ENCODE measurements around the gene GCH1.

Gene GCH1

DNA sequence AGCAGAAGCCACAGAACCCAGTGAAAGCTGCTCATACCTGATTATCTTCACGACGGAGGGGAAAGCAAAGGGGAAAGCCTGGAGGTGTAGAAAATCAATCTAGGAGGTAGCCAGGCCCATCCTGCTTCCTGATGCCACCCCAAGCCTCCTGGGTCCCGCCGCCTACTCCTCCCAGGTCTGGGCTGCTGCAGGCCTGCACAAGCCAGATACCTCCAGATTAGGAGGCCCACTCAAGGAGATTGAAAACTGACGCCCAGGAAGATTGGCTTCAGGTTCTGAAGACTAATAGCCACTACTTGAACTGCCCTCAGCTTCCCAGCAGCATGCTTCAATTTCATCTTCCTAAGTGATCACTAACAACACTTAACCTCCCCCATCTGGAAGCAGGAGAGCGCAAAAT, 87.1 kb downstream of the GCH1 start:
- Histone ChIP-seq H3K27ac (ENCODE audit: low read length) (no peak overlapping the region), H3K4me1 (ENCODE audit: control insufficient read depth, low read depth, low read length) (no peaks in the 10 kb centered on the region), H3K36me3 (ENCODE audit: control insufficient read depth, low read depth, low read length) (no peaks in the 10 kb centered on the region), H3K9me3 (ENCODE audit: control insufficient read depth, low read depth, low read length) (no peaks in the 10 kb centered on the region), H3K4me3 (ENCODE audit: low read length) (no peak overlapping the region), H3K27me3 (ENCODE audit: control insufficient read depth, insufficient read depth, low read length) (no peaks in the 10 kb centered on the region), H3K9ac (ENCODE audit: low read length) (no peak overlapping the region)

DNA sequence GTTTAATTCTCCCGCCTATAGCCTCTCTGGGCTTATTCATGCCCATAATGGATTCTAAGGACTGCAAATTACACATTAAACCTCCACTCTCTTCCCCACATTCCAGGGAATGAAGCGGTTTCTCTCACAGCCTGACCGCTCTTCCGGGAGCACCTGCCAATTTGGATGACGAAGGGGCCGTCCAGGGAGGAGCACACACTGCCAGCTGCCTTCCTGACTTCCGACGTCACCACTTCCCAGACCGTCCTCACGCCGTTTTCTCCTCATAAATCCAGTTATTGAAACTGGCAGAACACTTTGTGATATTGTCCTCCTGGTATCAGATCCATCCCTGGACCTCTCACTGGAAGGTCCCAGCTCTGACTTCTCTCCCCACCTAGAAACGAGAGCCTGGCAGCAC, 87.6 kb downstream of the GCH1 start:
- no peaks in the 10 kb centered on the region for H3K36me3 ChIP-seq (ENCODE audit: control insufficient read depth, low read depth, low read length)
- no peak overlapping the region for H3K27ac ChIP-seq (ENCODE audit: low read length)
- no peak overlapping the region for H3K4me3 ChIP-seq (ENCODE audit: low read length)
- no peaks in the 10 kb centered on the region for H3K27me3 ChIP-seq (ENCODE audit: control insufficient read depth, insufficient read depth, low read length)
- no peaks in the 10 kb centered on the region for H3K9me3 ChIP-seq (ENCODE audit: control insufficient read depth, low read depth, low read length)
- no peak overlapping the region for H3K9ac ChIP-seq (ENCODE audit: low read length)
- no peaks in the 10 kb centered on the region for H3K4me1 ChIP-seq (ENCODE audit: control insufficient read depth, low read depth, low read length)

DNA sequence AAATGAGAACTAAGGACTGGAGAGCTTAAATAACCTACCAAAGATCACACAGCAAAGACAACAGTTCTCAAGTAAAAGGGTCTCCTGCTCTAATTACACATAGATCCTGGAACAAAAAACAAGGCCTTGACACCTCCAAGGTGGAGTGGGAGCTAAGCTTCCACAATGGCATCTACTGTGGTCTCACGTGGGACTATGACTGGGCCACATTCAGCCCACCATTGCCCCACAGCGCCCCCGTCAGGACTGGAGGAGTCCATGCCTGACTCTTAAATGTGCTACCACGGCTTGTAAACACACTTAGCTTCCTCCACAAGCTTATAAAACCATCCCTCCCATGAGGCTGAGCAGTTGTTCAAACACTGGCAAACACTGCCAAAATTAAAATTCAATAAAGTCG, 88.5 kb downstream of the GCH1 start:
- Histone ChIP-seq H3K27ac (ENCODE audit: low read length) (no peak overlapping the region), H3K4me3 (ENCODE audit: low read length) (no peak overlapping the region), H3K9ac (ENCODE audit: low read length) (no peak overlapping the region), H3K27me3 (ENCODE audit: control insufficient read depth, insufficient read depth, low read length) (no peaks in the 10 kb centered on the region), H3K36me3 (ENCODE audit: control insufficient read depth, low read depth, low read length) (no peaks in the 10 kb centered on the region), H3K9me3 (ENCODE audit: control insufficient read depth, low read depth, low read length) (no peaks in the 10 kb centered on the region), H3K4me1 (ENCODE audit: control insufficient read depth, low read depth, low read length) (no peaks in the 10 kb centered on the region)

DNA sequence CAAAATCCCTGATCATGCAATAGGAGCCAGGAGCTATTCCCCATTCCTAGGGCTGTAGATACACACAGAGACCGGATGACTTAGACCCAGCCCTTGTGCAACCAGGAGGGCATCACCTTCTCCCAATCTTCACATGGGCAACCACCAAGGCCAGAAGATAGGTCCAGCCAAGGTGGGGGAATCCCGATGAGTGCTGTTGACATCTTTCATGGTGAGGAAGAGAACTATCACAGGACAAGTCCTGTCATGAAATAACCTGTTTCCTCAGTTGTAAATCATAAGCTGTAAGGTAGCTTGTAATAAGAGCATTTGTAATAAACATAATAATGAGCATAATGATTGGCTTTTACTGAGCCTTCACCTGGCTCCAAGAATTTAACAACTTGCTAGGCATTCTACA, 89.5 kb downstream of the GCH1 start:
- H3K36me3 ChIP-seq (ENCODE audit: control insufficient read depth, low read depth, low read length): no peaks in the 10 kb centered on the region

DNA sequence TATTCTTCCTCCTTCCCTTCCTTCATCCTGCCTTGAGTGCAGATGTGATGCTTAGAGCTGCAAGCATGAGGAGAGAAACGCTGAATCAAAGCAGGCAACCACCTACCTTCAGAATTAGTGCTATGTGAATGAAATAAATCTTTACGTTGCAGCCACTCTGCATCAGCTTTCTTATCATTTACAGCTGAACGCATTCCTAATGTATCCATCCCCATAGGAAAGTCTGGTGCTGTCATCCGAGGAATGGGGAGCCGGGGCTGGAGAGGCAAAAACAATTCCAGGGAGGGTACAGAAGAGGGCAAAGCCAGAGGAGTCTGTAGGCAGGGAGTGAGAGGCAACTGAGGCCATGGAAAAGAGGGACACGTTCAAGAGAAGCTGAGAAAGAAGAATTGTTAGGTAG, 90.0 kb downstream of the GCH1 start:
- Histone ChIP-seq H3K27me3 (ENCODE audit: control insufficient read depth, insufficient read depth, low read length) (no peaks in the 10 kb centered on the region), H3K4me3 (ENCODE audit: low read length) (no peak overlapping the region), H3K27ac (ENCODE audit: low read length) (no peak overlapping the region), H3K9ac (ENCODE audit: low read length) (no peak overlapping the region), H3K4me1 (ENCODE audit: control insufficient read depth, low read depth, low read length) (no peaks in the 10 kb centered on the region), H3K36me3 (ENCODE audit: control insufficient read depth, low read depth, low read length) (no peaks in the 10 kb centered on the region), H3K9me3 (ENCODE audit: control insufficient read depth, low read depth, low read length) (no peaks in the 10 kb centered on the region)

More for the DNA sequence above, 89.5 kb downstream of the GCH1 start:
- Histone ChIP-seq H3K9ac (ENCODE audit: low read length) (no peak overlapping the region), H3K4me3 (ENCODE audit: low read length) (no peak overlapping the region), H3K27ac (ENCODE audit: low read length) (no peak overlapping the region), H3K27me3 (ENCODE audit: control insufficient read depth, insufficient read depth, low read length) (no peaks in the 10 kb centered on the region), H3K4me1 (ENCODE audit: control insufficient read depth, low read depth, low read length) (no peaks in the 10 kb centered on the region), H3K9me3 (ENCODE audit: control insufficient read depth, low read depth, low read length) (no peaks in the 10 kb centered on the region)

DNA sequence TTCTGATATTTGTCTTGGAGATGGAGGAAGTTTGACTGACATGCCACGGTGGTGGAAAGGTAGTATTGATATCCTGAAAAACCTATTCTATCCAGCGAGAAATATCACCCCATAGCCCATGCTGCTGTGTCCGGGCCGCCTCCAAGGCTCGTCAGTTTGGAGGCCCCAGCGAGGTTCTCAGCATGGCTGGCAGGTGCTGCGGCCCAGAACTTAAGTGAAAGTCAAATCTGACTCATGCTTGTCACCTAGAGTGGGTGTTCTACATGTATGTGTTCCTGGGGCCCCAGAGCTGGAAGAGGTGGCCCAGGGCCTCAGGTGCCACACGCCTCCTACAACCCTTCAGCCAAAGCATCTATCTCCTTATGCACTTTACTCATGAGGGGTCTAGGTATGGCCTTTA, 92.9 kb downstream of the GCH1 start:
- Histone ChIP-seq H3K9me3 (ENCODE audit: control insufficient read depth, low read depth, low read length) (no peaks in the 10 kb centered on the region), H3K4me3 (ENCODE audit: low read length) (no peak overlapping the region), H3K27me3 (ENCODE audit: control insufficient read depth, insufficient read depth, low read length) (no peaks in the 10 kb centered on the region), H3K27ac (ENCODE audit: low read length) (no peak overlapping the region), H3K9ac (ENCODE audit: low read length) (no peak overlapping the region), H3K4me1 (ENCODE audit: control insufficient read depth, low read depth, low read length) (peaks cover 3% of the 10 kb centered on the region), H3K36me3 (ENCODE audit: control insufficient read depth, low read depth, low read length) (no peaks in the 10 kb centered on the region)

DNA sequence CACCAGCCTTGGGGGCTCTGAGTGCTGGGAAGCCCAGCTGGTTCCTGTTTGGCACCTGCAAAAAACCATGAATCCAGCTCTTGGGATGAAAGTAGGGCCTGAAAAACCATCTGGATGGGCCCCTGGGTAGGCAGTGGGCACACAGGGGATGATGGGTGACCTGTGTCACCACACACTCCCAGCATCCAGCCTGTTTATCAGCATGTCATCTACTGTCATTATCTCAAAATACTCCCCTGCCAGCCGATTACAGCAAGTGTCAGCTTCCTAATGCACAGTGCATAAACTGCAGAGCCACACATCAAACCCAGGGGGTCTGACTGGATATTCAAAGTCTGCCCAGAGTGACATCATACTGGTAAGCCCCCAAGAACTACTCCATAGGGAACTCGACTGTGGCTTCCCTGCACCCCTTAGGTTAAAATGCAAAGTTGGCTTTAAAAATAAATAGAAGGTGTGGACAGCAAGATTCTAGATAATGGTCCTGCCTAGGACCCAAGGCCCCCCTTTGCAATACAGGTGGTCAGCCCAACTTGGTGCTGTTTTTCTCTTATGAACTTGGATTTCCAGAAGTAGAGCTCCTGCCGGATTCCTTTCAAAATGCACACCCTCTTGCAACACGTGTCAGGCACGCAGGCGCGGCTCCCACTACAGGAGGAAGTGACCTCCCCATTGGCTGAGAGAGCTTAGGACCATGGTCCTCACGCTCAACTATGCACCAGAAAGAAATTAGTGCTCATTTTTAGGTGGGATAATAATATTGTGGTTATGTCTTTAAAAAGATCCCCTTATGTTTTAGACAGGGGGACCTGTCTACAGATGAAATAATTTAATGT, 94.1 kb downstream of the GCH1 start:
- Histone ChIP-seq H3K4me3 (ENCODE audit: low read length) (no peak overlapping the region), H3K9me3 (ENCODE audit: control insufficient read depth, low read depth, low read length) (no peaks in the 10 kb centered on the region), H3K27me3 (ENCODE audit: control insufficient read depth, insufficient read depth, low read length) (no peaks in the 10 kb centered on the region), H3K36me3 (ENCODE audit: control insufficient read depth, low read depth, low read length) (no peaks in the 10 kb centered on the region), H3K4me1 (ENCODE audit: control insufficient read depth, low read depth, low read length) (peaks cover 3% of the 10 kb centered on the region), H3K27ac (ENCODE audit: low read length) (no peak overlapping the region), H3K9ac (ENCODE audit: low read length) (no peak overlapping the region)

DNA sequence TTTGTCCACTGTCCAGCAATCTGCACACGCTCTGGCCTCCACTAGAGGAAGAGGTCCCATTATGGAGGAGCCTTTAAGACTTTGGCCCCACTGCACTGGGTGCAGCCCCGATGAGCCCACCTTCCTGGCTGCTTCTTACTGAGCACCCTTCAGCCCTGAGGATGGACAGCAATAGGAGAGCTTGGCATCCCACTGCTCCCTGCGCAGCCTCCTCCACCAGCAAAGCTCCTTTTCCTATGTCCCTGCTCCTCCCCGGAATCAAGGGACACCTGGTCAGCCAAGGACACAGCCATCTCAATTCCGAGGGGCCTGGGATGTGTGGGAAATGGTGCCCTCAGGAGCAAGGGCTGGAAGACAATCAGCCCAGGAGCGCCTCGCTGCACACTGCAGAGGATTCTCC, 94.7 kb downstream of the GCH1 start:
- Histone ChIP-seq H3K9ac (ENCODE audit: low read length) (no peak overlapping the region), H3K27ac (ENCODE audit: low read length) (no peak overlapping the region), H3K27me3 (ENCODE audit: control insufficient read depth, insufficient read depth, low read length) (no peaks in the 10 kb centered on the region), H3K9me3 (ENCODE audit: control insufficient read depth, low read depth, low read length) (no peaks in the 10 kb centered on the region), H3K4me3 (ENCODE audit: low read length) (no peak overlapping the region), H3K36me3 (ENCODE audit: control insufficient read depth, low read depth, low read length) (no peaks in the 10 kb centered on the region), H3K4me1 (ENCODE audit: control insufficient read depth, low read depth, low read length) (peaks cover 3% of the 10 kb centered on the region)

DNA sequence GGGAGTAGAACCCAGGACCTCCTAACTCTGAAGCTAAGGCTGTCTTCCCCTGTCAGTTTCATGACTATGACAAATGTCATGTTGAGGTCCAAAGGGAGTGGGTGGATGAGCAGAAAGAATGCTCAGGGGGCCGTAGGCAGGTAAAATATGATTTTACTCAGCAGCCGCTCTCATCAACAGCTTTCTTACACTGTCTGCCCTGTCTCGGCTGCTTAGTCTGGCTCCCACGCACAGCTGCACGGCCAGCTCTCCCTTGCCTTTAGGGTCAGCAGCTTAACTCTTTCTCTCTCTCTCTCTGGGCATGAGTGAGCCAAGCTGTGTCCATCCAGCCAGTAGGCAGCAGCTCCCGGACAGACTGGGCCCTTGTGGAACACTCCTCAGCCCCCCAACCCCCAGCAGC, 95.2 kb downstream of the GCH1 start:
- Histone ChIP-seq H3K9ac (ENCODE audit: low read length) (no peak overlapping the region), H3K27ac (ENCODE audit: low read length) (no peak overlapping the region), H3K4me3 (ENCODE audit: low read length) (no peak overlapping the region), H3K27me3 (ENCODE audit: control insufficient read depth, insufficient read depth, low read length) (no peaks in the 10 kb centered on the region), H3K36me3 (ENCODE audit: control insufficient read depth, low read depth, low read length) (no peaks in the 10 kb centered on the region), H3K4me1 (ENCODE audit: control insufficient read depth, low read depth, low read length) (peaks cover 3% of the 10 kb centered on the region), H3K9me3 (ENCODE audit: control insufficient read depth, low read depth, low read length) (no peaks in the 10 kb centered on the region)

DNA sequence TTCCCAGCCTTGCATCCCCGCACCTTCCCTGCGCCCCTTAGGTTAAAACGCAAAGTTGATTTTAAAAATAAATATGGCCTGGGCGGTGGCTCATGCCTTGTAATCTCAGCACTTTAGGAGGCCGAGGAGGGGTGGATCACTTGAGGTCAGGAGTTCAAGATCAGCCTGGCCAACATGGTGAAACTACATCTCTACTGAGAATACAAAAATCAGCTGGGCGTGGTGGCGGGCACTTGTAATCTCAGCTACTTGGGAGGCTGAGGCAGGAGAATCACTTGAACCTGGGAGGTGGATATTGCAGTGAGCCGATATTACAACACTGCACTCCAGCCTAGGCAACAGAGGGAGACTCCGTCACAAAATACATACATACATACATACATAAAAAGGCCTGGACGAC, 96.0 kb downstream of the GCH1 start:
- no peak overlapping the region for H3K9ac ChIP-seq (ENCODE audit: low read length)
- no peaks in the 10 kb centered on the region for H3K9me3 ChIP-seq (ENCODE audit: control insufficient read depth, low read depth, low read length)
- no peaks in the 10 kb centered on the region for H3K27me3 ChIP-seq (ENCODE audit: control insufficient read depth, insufficient read depth, low read length)
- no peak overlapping the region for H3K4me3 ChIP-seq (ENCODE audit: low read length)
- no peak overlapping the region for H3K27ac ChIP-seq (ENCODE audit: low read length)
- H3K4me1 ChIP-seq (ENCODE audit: control insufficient read depth, low read depth, low read length): peaks cover 3% of the 10 kb centered on the region
- no peaks in the 10 kb centered on the region for H3K36me3 ChIP-seq (ENCODE audit: control insufficient read depth, low read depth, low read length)

DNA sequence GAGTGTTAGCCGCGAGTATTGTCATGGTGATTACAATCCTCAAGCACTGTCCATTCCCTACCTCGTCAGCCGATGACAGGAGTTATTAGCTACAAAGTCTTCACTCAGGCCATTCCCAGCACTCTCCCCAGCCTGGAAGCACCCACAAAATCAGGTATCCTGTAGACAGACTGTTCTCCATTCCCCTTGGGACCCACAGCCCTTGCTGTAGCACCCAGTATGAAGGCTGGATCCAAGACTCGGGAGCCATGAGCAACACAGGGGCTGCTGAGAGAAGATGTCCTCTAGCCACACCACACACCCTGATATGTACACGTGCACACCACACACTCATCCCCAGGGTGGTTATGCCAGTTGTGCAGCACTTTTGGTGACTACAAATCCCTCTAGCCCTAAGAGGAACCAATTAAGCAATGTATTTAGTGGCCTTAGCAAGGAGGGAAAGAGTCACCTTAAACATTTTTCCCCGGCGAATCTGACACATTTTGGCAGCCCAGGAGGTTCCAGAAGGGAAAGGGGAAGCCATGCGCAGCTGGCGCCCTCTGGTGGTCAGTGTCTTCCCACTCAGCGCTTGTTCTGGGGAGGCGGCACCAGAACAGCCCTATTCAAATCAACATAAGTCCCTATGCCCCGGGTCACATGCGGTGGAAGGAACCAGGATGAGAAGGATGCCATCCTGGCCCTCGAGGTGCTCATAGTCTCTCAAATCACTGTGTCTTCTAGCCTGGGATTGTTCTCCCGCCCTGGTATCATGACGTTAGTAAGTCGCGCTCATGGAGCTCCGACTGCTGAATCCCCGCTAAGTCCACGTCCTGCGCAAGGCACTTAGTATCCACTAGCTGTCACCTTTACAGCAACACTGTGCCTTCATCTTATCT, 96.9 kb downstream of the GCH1 start:
- H3K27ac ChIP-seq (ENCODE audit: low read length): no peak overlapping the region
- no peaks in the 10 kb centered on the region for H3K9me3 ChIP-seq (ENCODE audit: control insufficient read depth, low read depth, low read length)
- no peaks in the 10 kb centered on the region for H3K27me3 ChIP-seq (ENCODE audit: control insufficient read depth, insufficient read depth, low read length)
- H3K4me1 ChIP-seq (ENCODE audit: control insufficient read depth, low read depth, low read length): peaks cover 3% of the 10 kb centered on the region
- no peak overlapping the region for H3K9ac ChIP-seq (ENCODE audit: low read length)
- no peaks in the 10 kb centered on the region for H3K36me3 ChIP-seq (ENCODE audit: control insufficient read depth, low read depth, low read length)
- peak overlapping the region; percentile 35 for H3K4me3 ChIP-seq (ENCODE audit: low read length)
